Heart left ventricle (tissue), 16 donors: Measurements from ENCODE around the gene SLC38A10. TPM values are rescaled to one million over a fixed set of nuclear protein-coding genes. Genes with fewer than 3 reads are reported as not detected.

Experiments used
- ATAC-seq, 4 donors: fragments of 200-7000 bp; cut with Tn5 transposase; one replicate each; pipeline ENCODE4 v1.9.1; 2020 to 2022; ENCODE audit warnings: moderate library complexity in 4 of 4, mild to moderate bottlenecking in 3 of 4, moderate number of reproducible peaks in 1 of 4
- DNase-seq, 5 donors: peaks; one replicate each; pipeline ENCODE4 v3.0.0-alpha.2; 2020
- H3K27ac ChIP-seq, 12 donors: fragments of 200-600 bp; sonication (generic) in 4 of 12; one replicate each; pipeline versions ENCODE4 v1.5.0 to v1.8.0; 2016 to 2022; ENCODE audit warnings: mild to moderate bottlenecking in 2 of 12
- H3K27me3 ChIP-seq, 9 donors: fragments of 200-600 bp; sonication (generic) in 2 of 9; one replicate each; pipeline versions ENCODE4 v1.5.1 to v1.8.0; 2016 to 2022; ENCODE audit warnings: mild to moderate bottlenecking in 3 of 9
- H3K36me3 ChIP-seq, 9 donors: fragments of 200-600 bp; sonication (generic) in 2 of 9; one replicate each; pipeline versions ENCODE4 v1.5.0 to v1.8.0; 2018 to 2022; ENCODE audit warnings: mild to moderate bottlenecking in 2 of 9
- H3K4me1 ChIP-seq, 12 donors: fragments of 200-600 bp; sonication (generic) in 4 of 12; one replicate each; pipeline versions ENCODE4 v1.5.0 to v1.8.0; 2016 to 2022; ENCODE audit warnings: mild to moderate bottlenecking in 3 of 12
- H3K4me3 ChIP-seq, 12 donors: fragments of 200-600 bp; sonication (generic) in 4 of 12; one replicate each; pipeline versions ENCODE4 v1.5.0 to v1.8.0; 2017 to 2022; ENCODE audit warnings: mild to moderate bottlenecking in 9 of 12, moderate library complexity in 4 of 12
- H3K9me3 ChIP-seq, 12 donors: fragments of 200-600 bp; sonication (generic) in 4 of 12; one replicate each; pipeline versions ENCODE4 v1.5.0 to v1.8.0; 2016 to 2022; ENCODE audit warnings: mild to moderate bottlenecking in 1 of 12
- POLR2A ChIP-seq, 2 donors: fragments of 450-650 bp; IDR thresholded peaks; one replicate each; pipeline ENCODE4 v1.6.1; 2017; ENCODE audit warnings: antibody characterized with exemption in 2 of 2, mild to moderate bottlenecking in 2 of 2, moderate library complexity in 2 of 2
- WGBS, 4 donors: extraction: QIAGEN DNeasy Blood & Tissue Kit in 2 of 4; methylation state at CpG; one replicate each; pipeline versions ENCODE4 v1.1.5 to v1.1.7; 2013 to 2018; 5-methylcytosine and 5-hydroxymethylcytosine counted together
- intact Hi-C, 10 donors: fragments of 100-400 bp; cut with DNase I; formaldehyde crosslinking; loops; one replicate each; pipeline versions ENCODE4 v1.11.1 to v1.14.2; 2022
- polyA plus RNA-seq, 2 donors: library from polyadenylated mRNA; stranded (reverse); fragments of 200-250 nt; gene quantifications; one replicate each; pipeline ENCODE4 v1.2.3, GENCODE V29; 2013
- total RNA-seq, 9 donors: library from RNA; depleted of rRNA in 2 of 9; stranded (reverse); fragments of >200 nt in 2 of 9; fragmentation: NEBNext Ultra II Directional in 3 of 9; extraction: Animal tissue kit (Norgen Biotek cat#: 25700) in 3 of 9; gene quantifications; one replicate each; pipeline versions ENCODE4 v1.1.0 to v1.2.4, GENCODE V29; 2016 to 2023
- TF ChIP-seq, protein P1 (sequence below), 12 donors: fragments of 200-600 bp; sonication (generic) in 4 of 12; IDR thresholded peaks; one replicate each; pipeline versions ENCODE4 v1.5.0 to v1.8.0; 2018 to 2022; ENCODE audit warnings: antibody characterized with exemption in 12 of 12, mild to moderate bottlenecking in 5 of 12
- donor health status: ischemic (EF 13 %, LVEDD 7.1; RV severe dilation, severe dysfunction).
- donor health status: healthy with polysubstance abuse.
- donor health status: DM: no; HTN: yes; CAD: no.
- donor health status: DM: no; HTN: no; CAD: no.
- donor health status: ischemic (EF 25% LVEDD 6.9; RV normal size, moderate dysfunction).
- donor health status: ischemic (EF 25% LVEDD 5.7; RV mildly dilated, moderate dysfunction).
- donor health status: healthy.
- donor health status: DM: yes; HTN: yes; CAD: no.
- donor health status: ischemic (EF 35%, LVEDD 5.7; RV mildly dilated, moderate dysfunction).
- donor health status: nonischemic (EF 11% LVEDD 7.7; RV severe dilation, severe dysfunction).
- donor health status: DM: yes; HTN: yes; CAD: no.
- donor health status: PGD.
- donor health status: ischemic (EF 29% LVEDD 5.4; RV normal size, mild dysfunction).
- donor health status: nonischemic (EF 23%, LVEDD 6.1; RV moderate dilation, normal function).

SLC38A10 gene
- total and polyA plus RNA-seq, 11 donors, result 27.4 to 67.7 (median 46.7) TPM

- ATAC-seq, result no peak
- peak overlapping the region in 1 of 12 donors; percentile 3 for H3K4me3 ChIP-seq
- no peaks in the 10 kb centered on the region for H3K27me3 ChIP-seq
- H3K27ac ChIP-seq, result peak overlapping the region in 5 of 12 donors; percentile 6 to 95 (median 33)
- peaks cover 8 to 69% (median 36%) of the 10 kb centered on the region in 12 donors for H3K4me1 ChIP-seq
- 61 to 73% (median 71%) methylated on average over 11 to 12 of the region's 12 CpGs for WGBS, 4 donors
- TF ChIP-seq, protein P1, sequence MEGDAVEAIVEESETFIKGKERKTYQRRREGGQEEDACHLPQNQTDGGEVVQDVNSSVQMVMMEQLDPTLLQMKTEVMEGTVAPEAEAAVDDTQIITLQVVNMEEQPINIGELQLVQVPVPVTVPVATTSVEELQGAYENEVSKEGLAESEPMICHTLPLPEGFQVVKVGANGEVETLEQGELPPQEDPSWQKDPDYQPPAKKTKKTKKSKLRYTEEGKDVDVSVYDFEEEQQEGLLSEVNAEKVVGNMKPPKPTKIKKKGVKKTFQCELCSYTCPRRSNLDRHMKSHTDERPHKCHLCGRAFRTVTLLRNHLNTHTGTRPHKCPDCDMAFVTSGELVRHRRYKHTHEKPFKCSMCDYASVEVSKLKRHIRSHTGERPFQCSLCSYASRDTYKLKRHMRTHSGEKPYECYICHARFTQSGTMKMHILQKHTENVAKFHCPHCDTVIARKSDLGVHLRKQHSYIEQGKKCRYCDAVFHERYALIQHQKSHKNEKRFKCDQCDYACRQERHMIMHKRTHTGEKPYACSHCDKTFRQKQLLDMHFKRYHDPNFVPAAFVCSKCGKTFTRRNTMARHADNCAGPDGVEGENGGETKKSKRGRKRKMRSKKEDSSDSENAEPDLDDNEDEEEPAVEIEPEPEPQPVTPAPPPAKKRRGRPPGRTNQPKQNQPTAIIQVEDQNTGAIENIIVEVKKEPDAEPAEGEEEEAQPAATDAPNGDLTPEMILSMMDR (IDR thresholded peaks at IDR 0.05), result no peak
- TF ChIP-seq POLR2A (IDR thresholded peaks at IDR 0.05), result no peak
- intact Hi-C loops, result loop anchor here in 9 of 10 donors (2.0 to 10.0 kb wide), 9 partner anchors 35 to 192 kb away; partner anchors contain the start of gene BAHCC1 (in 1 of the 9)
- DNase-seq, result no peak
- H3K36me3 ChIP-seq, result peaks cover 0 to 24% (median 13%) of the 10 kb centered on the region in 9 donors
- no peaks in the 10 kb centered on the region for H3K9me3 ChIP-seq
These were observed 2.7 kb downstream of the SLC38A10 start for GRCh38 chr17:81292450-81292849.

DNA sequence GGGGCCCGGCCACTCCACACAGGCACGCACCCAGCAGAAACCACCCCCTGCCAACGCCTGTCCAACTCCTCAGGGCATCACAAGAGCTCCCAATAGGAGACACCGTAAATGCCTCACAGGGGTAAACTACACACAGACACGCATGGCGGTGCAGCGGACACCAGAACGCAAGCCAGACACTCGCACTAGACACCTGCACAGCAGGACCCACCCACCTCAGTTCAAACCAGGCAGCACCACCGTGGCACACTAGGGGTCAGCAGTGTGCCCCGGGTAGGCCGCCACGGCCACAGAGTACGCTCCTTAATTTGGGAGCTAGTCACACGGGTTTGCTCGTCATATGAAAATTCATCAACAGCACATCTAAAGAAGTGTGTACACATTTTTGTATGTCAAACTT, 3.4 kb downstream of the SLC38A10 start:
- Histone ChIP-seq H3K4me3 (no peak overlapping the region), H3K36me3 (peaks cover 0 to 29% (median 13%) of the 10 kb centered on the region in 9 donors), H3K9me3 (no peaks in the 10 kb centered on the region), H3K27ac (peak overlapping the region in 1 of 12 donors; percentile 33), H3K27me3 (no peaks in the 10 kb centered on the region), H3K4me1 (peaks cover 8 to 77% (median 41%) of the 10 kb centered on the region in 12 donors)
- TF ChIP-seq, protein P1 (IDR thresholded peaks at IDR 0.05), result peak; percentile 71 to 89 (median 82)
- no peak for TF ChIP-seq POLR2A (IDR thresholded peaks at IDR 0.05)
- ATAC-seq (peak; percentile 53 to 74 (median 66)), DNase-seq (peak; percentile 62 to 84 (median 71))
- 27 to 39% (median 33%) methylated on average over 16 of the region's 16 CpGs for WGBS, 4 donors
- intact Hi-C loops, result loop anchor here in 9 of 10 donors (2.0 to 10.0 kb wide), 9 partner anchors 34 to 193 kb away; partner anchors contain the start of gene BAHCC1 (in 1 of the 9)

DNA sequence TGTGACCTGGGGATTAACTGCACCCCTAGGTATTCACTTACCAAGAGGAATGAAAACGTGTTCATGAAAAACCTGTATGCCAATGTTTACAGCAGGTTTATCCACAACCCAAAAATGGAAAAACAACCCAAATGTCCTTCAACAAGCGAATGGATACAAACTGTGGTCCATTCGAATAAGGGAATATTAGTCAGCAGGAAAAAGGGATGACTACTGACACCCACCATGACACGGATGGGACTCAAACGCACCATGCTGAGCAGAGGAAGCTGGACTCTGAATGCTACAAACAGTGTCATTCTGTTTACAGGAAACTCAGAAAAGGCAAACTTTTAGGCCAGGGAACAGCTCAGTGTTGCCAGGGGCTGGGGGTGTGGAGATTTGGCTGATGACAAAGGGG, 4.9 kb downstream of the SLC38A10 start:
- DNase-seq, result peak in 1 of 5 donors; percentile 9
- no peak for TF ChIP-seq POLR2A (IDR thresholded peaks at IDR 0.05)
- TF ChIP-seq, protein P1 (IDR thresholded peaks at IDR 0.05), result no peak
- ATAC-seq, result no peak

DNA sequence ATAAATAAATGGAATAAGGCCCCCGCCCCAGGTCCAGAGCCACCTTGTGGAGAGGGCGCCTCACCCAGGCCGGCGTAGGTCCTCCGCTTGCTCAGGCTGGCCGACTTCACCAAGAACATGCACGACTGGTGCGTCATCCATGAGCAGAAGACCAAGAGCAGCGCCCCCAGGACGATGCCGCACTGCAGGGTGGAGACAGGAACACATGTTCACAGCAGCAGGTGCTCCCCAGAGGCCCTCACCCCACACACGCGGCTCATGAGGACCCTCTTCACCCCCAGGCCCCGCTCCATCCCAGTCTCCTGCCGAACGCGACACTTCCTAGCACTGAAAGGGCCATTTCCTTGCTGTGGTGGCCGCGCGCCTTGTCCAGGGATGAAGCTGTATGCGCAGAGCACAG, 5.5 kb downstream of the SLC38A10 start:
- Histone ChIP-seq H3K9me3 (no peaks in the 10 kb centered on the region), H3K4me1 (peaks cover 11 to 90% (median 51%) of the 10 kb centered on the region in 12 donors), H3K27me3 (no peaks in the 10 kb centered on the region), H3K36me3 (peaks cover 0 to 29% (median 13%) of the 10 kb centered on the region in 9 donors), H3K4me3 (no peak overlapping the region), H3K27ac (no peak overlapping the region)
- peak in 1 of 5 donors; percentile 47 for DNase-seq
- TF ChIP-seq, protein P1 (IDR thresholded peaks at IDR 0.05), result no peak
- no peak for TF ChIP-seq POLR2A (IDR thresholded peaks at IDR 0.05)
- intact Hi-C loops, result loop anchor here in 9 of 10 donors (5.0 to 10.0 kb wide), 8 partner anchors 32 to 195 kb away; partner anchors contain the start of gene BAHCC1 (in 1 of the 9)
- ATAC-seq, result no peak
- 94 to 97% (median 96%) methylated on average over 21 of the region's 21 CpGs for WGBS, 4 donors

More for the DNA sequence above, 4.9 kb downstream of the SLC38A10 start:
- peaks cover 11 to 83% (median 45%) of the 10 kb centered on the region in 12 donors for H3K4me1 ChIP-seq
- no peak overlapping the region for H3K27ac ChIP-seq
- peaks cover 0 to 29% (median 13%) of the 10 kb centered on the region in 9 donors for H3K36me3 ChIP-seq
- 92 to 96% (median 95%) methylated on average over 5 of the region's 5 CpGs for WGBS, 4 donors
- intact Hi-C loops, result loop anchor here in 9 of 10 donors (5.0 to 10.0 kb wide), 8 partner anchors 33 to 195 kb away; partner anchors contain the start of gene BAHCC1 (in 1 of the 9)
- H3K9me3 ChIP-seq, result no peaks in the 10 kb centered on the region
- H3K27me3 ChIP-seq, result no peaks in the 10 kb centered on the region
- H3K4me3 ChIP-seq, result no peak overlapping the region
